ENCODE measurements around the gene RFT1.
A peak's percentile ranks its signal among the peaks of the same experiment; 100 is the strongest.
"Not testable (repeated sequence)": the region's sequence is repeated elsewhere in the genome, so short reads cannot be mapped to it uniquely, and the experiment has no call there.

Gene RFT1

DNA sequence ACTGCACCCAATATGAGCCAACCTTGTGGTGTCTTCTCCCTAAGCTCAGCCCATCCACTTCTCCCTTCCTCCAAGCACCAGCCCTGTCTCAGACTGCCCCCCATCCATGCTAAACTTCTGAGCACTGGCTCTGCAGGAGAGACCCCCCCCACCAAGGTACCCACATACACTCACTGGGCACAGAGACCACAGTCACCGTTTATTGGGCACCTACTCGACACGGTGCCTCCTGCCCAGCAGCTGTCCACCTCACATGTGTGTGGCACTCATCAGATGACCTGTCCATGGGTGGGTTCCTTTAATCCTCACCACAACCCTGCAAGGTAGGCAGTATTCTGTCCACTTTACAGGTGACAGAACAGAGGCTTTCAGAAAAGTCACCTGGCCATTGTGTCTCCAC is 62.1 kb downstream of the RFT1 start:
- TF ChIP-seq, protein P1, sequence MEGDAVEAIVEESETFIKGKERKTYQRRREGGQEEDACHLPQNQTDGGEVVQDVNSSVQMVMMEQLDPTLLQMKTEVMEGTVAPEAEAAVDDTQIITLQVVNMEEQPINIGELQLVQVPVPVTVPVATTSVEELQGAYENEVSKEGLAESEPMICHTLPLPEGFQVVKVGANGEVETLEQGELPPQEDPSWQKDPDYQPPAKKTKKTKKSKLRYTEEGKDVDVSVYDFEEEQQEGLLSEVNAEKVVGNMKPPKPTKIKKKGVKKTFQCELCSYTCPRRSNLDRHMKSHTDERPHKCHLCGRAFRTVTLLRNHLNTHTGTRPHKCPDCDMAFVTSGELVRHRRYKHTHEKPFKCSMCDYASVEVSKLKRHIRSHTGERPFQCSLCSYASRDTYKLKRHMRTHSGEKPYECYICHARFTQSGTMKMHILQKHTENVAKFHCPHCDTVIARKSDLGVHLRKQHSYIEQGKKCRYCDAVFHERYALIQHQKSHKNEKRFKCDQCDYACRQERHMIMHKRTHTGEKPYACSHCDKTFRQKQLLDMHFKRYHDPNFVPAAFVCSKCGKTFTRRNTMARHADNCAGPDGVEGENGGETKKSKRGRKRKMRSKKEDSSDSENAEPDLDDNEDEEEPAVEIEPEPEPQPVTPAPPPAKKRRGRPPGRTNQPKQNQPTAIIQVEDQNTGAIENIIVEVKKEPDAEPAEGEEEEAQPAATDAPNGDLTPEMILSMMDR (conservative IDR thresholded peaks at IDR 0.05), result no peak
- no peak overlapping the region for H3K27ac ChIP-seq

DNA sequence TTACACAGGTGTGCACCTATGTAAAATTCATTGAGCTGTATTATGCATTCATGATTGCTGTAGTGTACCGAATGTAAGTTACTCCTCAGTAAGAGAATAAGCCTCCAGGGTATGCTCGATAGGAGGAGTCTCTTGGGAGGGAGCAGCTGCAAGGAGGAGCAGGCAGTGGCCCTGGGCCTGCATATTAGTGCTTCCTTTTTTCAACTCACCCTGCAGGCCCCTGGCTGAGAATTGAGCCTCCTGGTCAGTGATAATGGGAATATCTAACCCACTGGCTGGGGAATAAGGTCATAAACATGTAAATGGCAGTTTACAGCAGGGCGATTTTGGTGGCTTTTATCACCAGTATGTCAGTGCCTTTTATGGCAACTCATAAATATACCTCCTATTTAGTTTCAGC is 62.7 kb downstream of the RFT1 start:
- H3K27ac ChIP-seq, result no peak overlapping the region
- TF ChIP-seq, protein P1 (conservative IDR thresholded peaks at IDR 0.05), result no peak

DNA sequence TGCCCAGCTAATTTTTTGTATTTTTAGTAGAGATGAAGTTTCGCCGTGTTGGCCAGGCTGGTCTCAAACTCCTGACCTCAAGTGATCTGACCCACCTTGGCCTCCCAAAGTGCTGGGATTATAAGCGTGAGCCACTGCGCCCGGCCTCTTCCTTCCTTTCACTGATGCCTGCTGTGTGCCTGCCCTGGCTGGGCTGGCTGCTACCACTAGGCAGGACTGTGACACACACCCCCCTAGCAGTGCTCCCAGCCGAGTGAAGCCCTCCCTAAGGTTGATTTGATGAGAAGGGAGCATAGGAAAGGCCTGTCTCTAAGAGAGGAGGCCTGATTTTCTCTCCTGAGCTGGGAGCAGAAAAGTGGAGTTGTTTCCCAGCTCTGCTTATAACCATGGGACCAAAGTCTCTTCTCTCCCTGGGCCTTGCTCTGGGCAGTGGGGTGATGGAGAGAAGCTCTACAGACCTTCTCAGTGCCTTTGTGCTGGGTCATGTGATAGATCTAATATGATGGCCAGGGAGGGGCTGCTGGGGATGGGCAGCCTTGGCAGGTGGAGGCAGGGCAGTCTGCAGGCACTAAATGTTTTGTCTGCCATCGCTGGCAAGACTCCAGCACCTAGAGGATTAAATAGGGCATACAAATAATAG is 64.3 kb downstream of the RFT1 start:
- no peak overlapping the region for H3K27ac ChIP-seq
- TF ChIP-seq, protein P1 (conservative IDR thresholded peaks at IDR 0.05), result no peak

DNA sequence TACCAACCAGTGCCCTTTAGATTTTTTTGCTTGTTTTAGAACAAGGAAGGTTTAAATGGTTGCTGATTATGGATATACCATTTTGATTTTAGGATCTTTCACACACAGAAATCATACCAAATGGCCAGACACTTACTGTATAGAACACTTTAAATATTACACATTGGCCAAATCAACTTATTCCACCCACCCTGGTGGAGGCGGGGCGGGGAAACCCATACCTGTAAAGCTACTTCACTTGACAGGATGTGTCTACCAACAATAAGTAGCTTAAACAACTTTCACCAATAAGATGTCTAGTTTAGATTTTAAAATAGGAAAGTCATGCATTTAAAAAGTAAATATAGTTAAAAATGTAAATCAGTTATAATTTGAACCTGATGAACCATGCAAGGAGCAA is 67.3 kb downstream of the RFT1 start:
- TF ChIP-seq, protein P1 (conservative IDR thresholded peaks at IDR 0.05), result no peak
- H3K27ac ChIP-seq, result no peak overlapping the region

- no peak overlapping the region for H3K27ac ChIP-seq
- TF ChIP-seq, protein P1 (conservative IDR thresholded peaks at IDR 0.05), result peak; percentile 65
Observed at GRCh38 chr3:53056442-53056841, 73.8 kb downstream of the RFT1 start.

- H3K27ac ChIP-seq, result not testable (repeated sequence)
Observed at GRCh38 chr3:53054233-53054632, 76.0 kb downstream of the RFT1 start.

- TF ChIP-seq, protein P1 (conservative IDR thresholded peaks at IDR 0.05), result no peak
- no peak overlapping the region for H3K27ac ChIP-seq
Observed at GRCh38 chr3:53051929-53052328, 78.3 kb downstream of the RFT1 start.

DNA sequence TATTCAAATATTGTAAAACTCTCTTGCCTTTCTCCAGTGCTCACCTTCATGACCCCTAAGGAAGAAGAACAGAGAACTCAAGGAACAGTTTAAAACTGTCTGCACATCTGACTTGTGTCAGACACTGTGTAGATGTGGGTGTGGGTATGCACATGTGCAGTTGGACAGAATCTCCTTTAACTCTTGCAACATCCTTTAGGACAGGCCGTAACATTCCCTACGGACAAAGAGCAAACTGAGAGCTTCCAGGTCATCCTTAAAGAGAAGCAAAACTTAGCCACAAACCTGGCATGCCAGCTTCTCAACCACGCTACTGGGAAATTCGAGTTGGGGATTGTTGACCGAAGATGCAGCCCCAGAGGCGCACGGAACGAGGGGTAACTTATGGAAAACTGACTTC is 80.2 kb downstream of the RFT1 start:
- no peak overlapping the region for H3K27ac ChIP-seq
- TF ChIP-seq, protein P1 (conservative IDR thresholded peaks at IDR 0.05), result no peak

All from VCaP (cell line).